Heart left ventricle (tissue), 16 donors: ENCODE measurements around the gene NLE1. TPM values are rescaled to one million over a fixed set of nuclear protein-coding genes. Genes with fewer than 3 reads are reported as not detected.

ENCODE experiments used
- ATAC-seq, 4 donors: fragments of 200-7000 bp; cut with Tn5 transposase; one replicate each; pipeline ENCODE4 v1.9.1; 2020 to 2022; ENCODE audit warnings: moderate library complexity in 4 of 4, mild to moderate bottlenecking in 3 of 4, moderate number of reproducible peaks in 1 of 4
- DNase-seq, 5 donors: peaks; one replicate each; pipeline ENCODE4 v3.0.0-alpha.2; 2020
- H3K27ac ChIP-seq, 12 donors: fragments of 200-600 bp; sonication (generic) in 4 of 12; one replicate each; pipeline versions ENCODE4 v1.5.0 to v1.8.0; 2016 to 2022; ENCODE audit warnings: mild to moderate bottlenecking in 2 of 12
- H3K27me3 ChIP-seq, 9 donors: fragments of 200-600 bp; sonication (generic) in 2 of 9; one replicate each; pipeline versions ENCODE4 v1.5.1 to v1.8.0; 2016 to 2022; ENCODE audit warnings: mild to moderate bottlenecking in 3 of 9
- H3K36me3 ChIP-seq, 9 donors: fragments of 200-600 bp; sonication (generic) in 2 of 9; one replicate each; pipeline versions ENCODE4 v1.5.0 to v1.8.0; 2018 to 2022; ENCODE audit warnings: mild to moderate bottlenecking in 2 of 9
- H3K4me1 ChIP-seq, 12 donors: fragments of 200-600 bp; sonication (generic) in 4 of 12; one replicate each; pipeline versions ENCODE4 v1.5.0 to v1.8.0; 2016 to 2022; ENCODE audit warnings: mild to moderate bottlenecking in 3 of 12
- H3K4me3 ChIP-seq, 12 donors: fragments of 200-600 bp; sonication (generic) in 4 of 12; one replicate each; pipeline versions ENCODE4 v1.5.0 to v1.8.0; 2017 to 2022; ENCODE audit warnings: mild to moderate bottlenecking in 9 of 12, moderate library complexity in 4 of 12
- H3K9me3 ChIP-seq, 12 donors: fragments of 200-600 bp; sonication (generic) in 4 of 12; one replicate each; pipeline versions ENCODE4 v1.5.0 to v1.8.0; 2016 to 2022; ENCODE audit warnings: mild to moderate bottlenecking in 1 of 12
- CTCF ChIP-seq, 12 donors: fragments of 200-600 bp; sonication (generic) in 4 of 12; IDR thresholded peaks; one replicate each; pipeline versions ENCODE4 v1.5.0 to v1.8.0; 2018 to 2022; ENCODE audit warnings: antibody characterized with exemption in 12 of 12, mild to moderate bottlenecking in 5 of 12
- POLR2A ChIP-seq, 2 donors: fragments of 450-650 bp; IDR thresholded peaks; one replicate each; pipeline ENCODE4 v1.6.1; 2017; ENCODE audit warnings: antibody characterized with exemption in 2 of 2, mild to moderate bottlenecking in 2 of 2, moderate library complexity in 2 of 2
- WGBS, 4 donors: extraction: QIAGEN DNeasy Blood & Tissue Kit in 2 of 4; methylation state at CpG; one replicate each; pipeline versions ENCODE4 v1.1.5 to v1.1.7; 2013 to 2018; 5-methylcytosine and 5-hydroxymethylcytosine counted together
- intact Hi-C, 10 donors: fragments of 100-400 bp; cut with DNase I; formaldehyde crosslinking; loops; one replicate each; pipeline versions ENCODE4 v1.11.1 to v1.14.2; 2022
- polyA plus RNA-seq, 2 donors: library from polyadenylated mRNA; stranded (reverse); fragments of 200-250 nt; gene quantifications; one replicate each; pipeline ENCODE4 v1.2.3, GENCODE V29; 2013
- total RNA-seq, 9 donors: library from RNA; depleted of rRNA in 2 of 9; stranded (reverse); fragments of >200 nt in 2 of 9; fragmentation: NEBNext Ultra II Directional in 3 of 9; extraction: Animal tissue kit (Norgen Biotek cat#: 25700) in 3 of 9; gene quantifications; one replicate each; pipeline versions ENCODE4 v1.1.0 to v1.2.4, GENCODE V29; 2016 to 2023
- donor health status: ischemic (EF 13 %, LVEDD 7.1; RV severe dilation, severe dysfunction).
- donor health status: healthy with polysubstance abuse.
- donor health status: DM: no; HTN: yes; CAD: no.
- donor health status: DM: no; HTN: no; CAD: no.
- donor health status: ischemic (EF 25% LVEDD 6.9; RV normal size, moderate dysfunction).
- donor health status: ischemic (EF 25% LVEDD 5.7; RV mildly dilated, moderate dysfunction).
- donor health status: healthy.
- donor health status: DM: yes; HTN: yes; CAD: no.
- donor health status: ischemic (EF 35%, LVEDD 5.7; RV mildly dilated, moderate dysfunction).
- donor health status: nonischemic (EF 11% LVEDD 7.7; RV severe dilation, severe dysfunction).
- donor health status: DM: yes; HTN: yes; CAD: no.
- donor health status: PGD.
- donor health status: ischemic (EF 29% LVEDD 5.4; RV normal size, mild dysfunction).
- donor health status: nonischemic (EF 23%, LVEDD 6.1; RV moderate dilation, normal function).

The NLE1 gene
- total and polyA plus RNA-seq, 11 donors = 1.8 to 8.5 (median 4.2) TPM

- TF ChIP-seq POLR2A (IDR thresholded peaks at IDR 0.05) (no peak), CTCF (IDR thresholded peaks at IDR 0.05) (peak in 1 of 12 donors; percentile 34)
- intact Hi-C loops = loop anchor here in 2 of 10 donors (10.0 kb wide), 1 partner anchor 387 kb away; the partner anchor contains the start of gene SLFN12L (in 2 of the 2)
- H3K27ac ChIP-seq = peak overlapping the region; percentile 72 to 99 (median 90)
- ATAC-seq (peak; percentile 8 to 30 (median 28)), DNase-seq (no peak)
- peaks cover 0 to 20% (median 0%) of the 10 kb centered on the region in 9 donors for H3K36me3 ChIP-seq
- peak overlapping the region; percentile 17 to 66 (median 50) for H3K4me3 ChIP-seq
- WGBS, 4 donors = 11 to 42% (median 35%) methylated on average over 8 to 9 of the region's 9 CpGs
- H3K9me3 ChIP-seq = no peaks in the 10 kb centered on the region
- no peaks in the 10 kb centered on the region for H3K27me3 ChIP-seq
- H3K4me1 ChIP-seq = peaks cover 0 to 44% (median 8%) of the 10 kb centered on the region in 12 donors
Measured at GRCh38 chr17:35148144-35148543, 6.0 kb upstream of the NLE1 start.

- intact Hi-C loops = loop anchor here in 2 of 10 donors (10.0 kb wide), 1 partner anchor 387 kb away; the partner anchor contains the start of gene SLFN12L (in 2 of the 2)
- no peaks in the 10 kb centered on the region for H3K9me3 ChIP-seq
- peak within 1 kb of the TSS; percentile 72 to 99 (median 90) for H3K27ac ChIP-seq
- DNase-seq (peak in 4 of 5 donors; percentile 81 to 90 (median 86)), ATAC-seq (peak; percentile 91 to 92 (median 92))
- H3K27me3 ChIP-seq = no peaks in the 10 kb centered on the region
- H3K4me1 ChIP-seq = peaks cover 0 to 45% (median 8%) of the 10 kb centered on the region in 12 donors
- TF ChIP-seq POLR2A (IDR thresholded peaks at IDR 0.05) (peak in 1 of 2 donors; percentile 59), CTCF (IDR thresholded peaks at IDR 0.05) (no peak)
- H3K36me3 ChIP-seq = peaks cover 0 to 15% (median 0%) of the 10 kb centered on the region in 9 donors
- peak within 1 kb of the TSS; percentile 17 to 66 (median 50) for H3K4me3 ChIP-seq
- 35 to 45% (median 42%) methylated on average over 4 of the region's 4 CpGs for WGBS, 4 donors
Measured at GRCh38 chr17:35147375-35147905, 5.3 kb upstream of the NLE1 start, which contains the start of gene UNC45B. Gene UNC45B, plus strand, starts transcription at chr17:35147817. Its CDS starts 447 bp downstream, at chr17:35148264.

- Histone ChIP-seq H3K4me1 (peaks cover 0 to 48% (median 9%) of the 10 kb centered on the region in 12 donors), H3K36me3 (peaks cover 0 to 5% (median 0%) of the 10 kb centered on the region in 9 donors), H3K27me3 (no peaks in the 10 kb centered on the region), H3K4me3 (no peak overlapping the region), H3K9me3 (no peaks in the 10 kb centered on the region), H3K27ac (peak overlapping the region; percentile 72 to 99 (median 90))
- intact Hi-C loops = loop anchor here in 2 of 10 donors (10.0 kb wide), 1 partner anchor 388 kb away; the partner anchor contains the start of gene SLFN12L (in 2 of the 2)
- WGBS, 4 donors = 48 to 57% (median 51%) methylated on average over 4 of the region's 4 CpGs
- DNase-seq (no peak), ATAC-seq (no peak)
- TF ChIP-seq CTCF (IDR thresholded peaks at IDR 0.05) (no peak), POLR2A (IDR thresholded peaks at IDR 0.05) (no peak)
Measured at GRCh38 chr17:35146214-35146833, 4.2 kb upstream of the NLE1 start.

- ATAC-seq = no peak
- no peak for DNase-seq
- TF ChIP-seq POLR2A (IDR thresholded peaks at IDR 0.05) = no peak
- no peak for TF ChIP-seq CTCF (IDR thresholded peaks at IDR 0.05)
- intact Hi-C loops = loop anchor here in 3 of 10 donors (5.0 to 10.0 kb wide), 2 partner anchors 97 to 390 kb away; partner anchors contain the start of genes SLFN12L (in 2 of the 3) and SLFN5 (in 2 of the 3)
- peaks cover 0 to 45% (median 16%) of the 10 kb centered on the region in 12 donors for H3K4me1 ChIP-seq
- H3K27ac ChIP-seq = no peak overlapping the region
- H3K36me3 ChIP-seq = peaks cover 0 to 2% (median 0%) of the 10 kb centered on the region in 9 donors
- H3K4me3 ChIP-seq = no peak overlapping the region
- 68 to 80% (median 75%) methylated on average over 4 of the region's 4 CpGs for WGBS, 4 donors
- no peaks in the 10 kb centered on the region for H3K9me3 ChIP-seq
- no peaks in the 10 kb centered on the region for H3K27me3 ChIP-seq
Measured at GRCh38 chr17:35144840-35145239, 2.7 kb upstream of the NLE1 start.
